Heart left ventricle (tissue), 16 donors: ENCODE results near the gene NEURL1. TPM values are rescaled to one million over a fixed set of nuclear protein-coding genes. Genes with fewer than 3 reads are reported as not detected.

Experiments
- ATAC-seq, 4 donors: fragments of 200-7000 bp; cut with Tn5 transposase; one replicate each; pipeline ENCODE4 v1.9.1; 2020 to 2022; ENCODE audit warnings: moderate library complexity in 4 of 4, mild to moderate bottlenecking in 3 of 4, moderate number of reproducible peaks in 1 of 4
- DNase-seq, 5 donors: peaks; one replicate each; pipeline ENCODE4 v3.0.0-alpha.2; 2020
- H3K27ac ChIP-seq, 12 donors: fragments of 200-600 bp; sonication (generic) in 4 of 12; one replicate each; pipeline versions ENCODE4 v1.5.0 to v1.8.0; 2016 to 2022; ENCODE audit warnings: mild to moderate bottlenecking in 2 of 12
- H3K27me3 ChIP-seq, 9 donors: fragments of 200-600 bp; sonication (generic) in 2 of 9; one replicate each; pipeline versions ENCODE4 v1.5.1 to v1.8.0; 2016 to 2022; ENCODE audit warnings: mild to moderate bottlenecking in 3 of 9
- H3K36me3 ChIP-seq, 9 donors: fragments of 200-600 bp; sonication (generic) in 2 of 9; one replicate each; pipeline versions ENCODE4 v1.5.0 to v1.8.0; 2018 to 2022; ENCODE audit warnings: mild to moderate bottlenecking in 2 of 9
- H3K4me1 ChIP-seq, 12 donors: fragments of 200-600 bp; sonication (generic) in 4 of 12; one replicate each; pipeline versions ENCODE4 v1.5.0 to v1.8.0; 2016 to 2022; ENCODE audit warnings: mild to moderate bottlenecking in 3 of 12
- H3K4me3 ChIP-seq, 12 donors: fragments of 200-600 bp; sonication (generic) in 4 of 12; one replicate each; pipeline versions ENCODE4 v1.5.0 to v1.8.0; 2017 to 2022; ENCODE audit warnings: mild to moderate bottlenecking in 9 of 12, moderate library complexity in 4 of 12
- H3K9me3 ChIP-seq, 12 donors: fragments of 200-600 bp; sonication (generic) in 4 of 12; one replicate each; pipeline versions ENCODE4 v1.5.0 to v1.8.0; 2016 to 2022; ENCODE audit warnings: mild to moderate bottlenecking in 1 of 12
- POLR2A ChIP-seq, 2 donors: fragments of 450-650 bp; IDR thresholded peaks; one replicate each; pipeline ENCODE4 v1.6.1; 2017; ENCODE audit warnings: antibody characterized with exemption in 2 of 2, mild to moderate bottlenecking in 2 of 2, moderate library complexity in 2 of 2
- WGBS, 4 donors: extraction: QIAGEN DNeasy Blood & Tissue Kit in 2 of 4; methylation state at CpG; one replicate each; pipeline versions ENCODE4 v1.1.5 to v1.1.7; 2013 to 2018; 5-methylcytosine and 5-hydroxymethylcytosine counted together
- intact Hi-C, 10 donors: fragments of 100-400 bp; cut with DNase I; formaldehyde crosslinking; loops; one replicate each; pipeline versions ENCODE4 v1.11.1 to v1.14.2; 2022
- polyA plus RNA-seq, 2 donors: library from polyadenylated mRNA; stranded (reverse); fragments of 200-250 nt; gene quantifications; one replicate each; pipeline ENCODE4 v1.2.3, GENCODE V29; 2013
- total RNA-seq, 9 donors: library from RNA; depleted of rRNA in 2 of 9; stranded (reverse); fragments of >200 nt in 2 of 9; fragmentation: NEBNext Ultra II Directional in 3 of 9; extraction: Animal tissue kit (Norgen Biotek cat#: 25700) in 3 of 9; gene quantifications; one replicate each; pipeline versions ENCODE4 v1.1.0 to v1.2.4, GENCODE V29; 2016 to 2023
- TF ChIP-seq, protein P1 (sequence below), 12 donors: fragments of 200-600 bp; sonication (generic) in 4 of 12; IDR thresholded peaks; one replicate each; pipeline versions ENCODE4 v1.5.0 to v1.8.0; 2018 to 2022; ENCODE audit warnings: antibody characterized with exemption in 12 of 12, mild to moderate bottlenecking in 5 of 12
- donor health status: ischemic (EF 13 %, LVEDD 7.1; RV severe dilation, severe dysfunction).
- donor health status: healthy with polysubstance abuse.
- donor health status: DM: no; HTN: yes; CAD: no.
- donor health status: DM: no; HTN: no; CAD: no.
- donor health status: ischemic (EF 25% LVEDD 6.9; RV normal size, moderate dysfunction).
- donor health status: ischemic (EF 25% LVEDD 5.7; RV mildly dilated, moderate dysfunction).
- donor health status: healthy.
- donor health status: DM: yes; HTN: yes; CAD: no.
- donor health status: ischemic (EF 35%, LVEDD 5.7; RV mildly dilated, moderate dysfunction).
- donor health status: nonischemic (EF 11% LVEDD 7.7; RV severe dilation, severe dysfunction).
- donor health status: DM: yes; HTN: yes; CAD: no.
- donor health status: PGD.
- donor health status: ischemic (EF 29% LVEDD 5.4; RV normal size, mild dysfunction).
- donor health status: nonischemic (EF 23%, LVEDD 6.1; RV moderate dilation, normal function).

Gene NEURL1
- total and polyA plus RNA-seq, 11 donors = 0.07 to 0.64 (median 0.14) TPM; not detected in 2

DNA sequence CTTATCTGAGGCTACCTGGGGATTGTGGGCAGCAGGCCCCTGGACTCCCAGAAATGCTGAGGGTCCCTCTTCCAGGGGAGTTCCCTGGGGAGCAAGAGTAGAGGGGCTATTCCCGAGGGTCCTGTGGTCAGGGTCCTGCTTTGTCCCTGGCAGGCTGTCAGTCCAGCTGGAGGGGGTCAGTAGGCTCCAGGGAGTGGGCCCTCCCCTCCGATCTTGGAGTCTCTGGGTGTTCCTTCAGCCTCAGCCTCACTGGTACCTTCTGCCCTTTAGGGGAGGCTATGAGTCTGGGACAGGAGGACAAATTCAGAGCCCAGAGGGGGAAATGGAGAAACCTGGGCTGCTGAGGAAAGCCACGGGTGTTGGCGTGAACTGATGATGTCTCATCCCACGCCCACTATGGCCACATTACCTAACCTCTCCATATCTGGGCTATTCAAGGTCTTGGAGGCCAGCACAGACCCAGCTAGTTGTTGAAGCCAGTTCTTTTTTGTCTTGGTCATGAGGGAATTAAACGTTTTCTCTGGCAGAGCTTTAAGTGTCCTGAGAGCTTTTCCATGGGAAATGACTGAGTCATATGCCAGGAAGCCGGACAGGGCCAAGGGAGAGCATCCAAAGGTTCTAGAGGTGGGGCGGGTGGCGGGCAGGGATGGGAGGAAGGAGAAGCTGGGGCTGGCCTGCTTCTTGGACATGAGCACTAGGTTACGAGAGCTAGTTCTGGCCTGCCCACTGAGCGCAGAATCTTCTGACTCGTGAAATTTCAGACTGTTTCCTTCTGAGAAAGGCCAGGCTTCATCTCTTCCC lies 47.5 kb upstream of the NEURL1 start:
- peak; percentile 73 to 90 (median 83) for DNase-seq
- no peaks in the 10 kb centered on the region for H3K27me3 ChIP-seq
- ATAC-seq = peak; percentile 60 to 79 (median 71)
- 40 to 55% (median 44%) methylated on average over 12 of the region's 12 CpGs for WGBS, 4 donors
- H3K4me1 ChIP-seq = peaks cover 10 to 95% (median 84%) of the 10 kb centered on the region in 12 donors
- H3K4me3 ChIP-seq = no peak overlapping the region
- no peaks in the 10 kb centered on the region for H3K9me3 ChIP-seq
- H3K27ac ChIP-seq = peak overlapping the region; percentile 51 to 94 (median 82)
- TF ChIP-seq, protein P1, sequence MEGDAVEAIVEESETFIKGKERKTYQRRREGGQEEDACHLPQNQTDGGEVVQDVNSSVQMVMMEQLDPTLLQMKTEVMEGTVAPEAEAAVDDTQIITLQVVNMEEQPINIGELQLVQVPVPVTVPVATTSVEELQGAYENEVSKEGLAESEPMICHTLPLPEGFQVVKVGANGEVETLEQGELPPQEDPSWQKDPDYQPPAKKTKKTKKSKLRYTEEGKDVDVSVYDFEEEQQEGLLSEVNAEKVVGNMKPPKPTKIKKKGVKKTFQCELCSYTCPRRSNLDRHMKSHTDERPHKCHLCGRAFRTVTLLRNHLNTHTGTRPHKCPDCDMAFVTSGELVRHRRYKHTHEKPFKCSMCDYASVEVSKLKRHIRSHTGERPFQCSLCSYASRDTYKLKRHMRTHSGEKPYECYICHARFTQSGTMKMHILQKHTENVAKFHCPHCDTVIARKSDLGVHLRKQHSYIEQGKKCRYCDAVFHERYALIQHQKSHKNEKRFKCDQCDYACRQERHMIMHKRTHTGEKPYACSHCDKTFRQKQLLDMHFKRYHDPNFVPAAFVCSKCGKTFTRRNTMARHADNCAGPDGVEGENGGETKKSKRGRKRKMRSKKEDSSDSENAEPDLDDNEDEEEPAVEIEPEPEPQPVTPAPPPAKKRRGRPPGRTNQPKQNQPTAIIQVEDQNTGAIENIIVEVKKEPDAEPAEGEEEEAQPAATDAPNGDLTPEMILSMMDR (IDR thresholded peaks at IDR 0.05) = no peak
- peak in 1 of 2 donors; percentile 12 for TF ChIP-seq POLR2A (IDR thresholded peaks at IDR 0.05)
- intact Hi-C loops = no loop called here
- peaks cover 0 to 93% (median 88%) of the 10 kb centered on the region in 9 donors for H3K36me3 ChIP-seq

DNA sequence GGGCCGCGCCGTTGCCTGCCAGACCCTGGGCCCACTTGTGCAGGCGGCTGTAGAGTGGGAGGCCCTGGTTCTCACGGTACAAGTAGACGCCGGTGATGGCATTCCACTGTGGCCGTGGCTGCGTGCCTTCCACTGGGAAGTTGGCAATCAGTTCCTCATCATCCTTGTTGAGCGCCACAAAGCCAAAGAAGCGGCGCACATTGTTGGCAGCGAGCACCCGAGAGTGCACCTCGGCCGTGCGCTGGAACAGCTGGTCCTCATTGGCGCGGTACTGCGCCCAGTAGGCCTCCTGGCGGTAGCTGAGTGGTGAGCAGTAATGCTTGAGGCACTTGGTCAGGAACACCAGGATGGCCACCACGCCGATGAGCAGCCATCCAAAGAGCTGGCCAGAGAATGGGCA lies 46.3 kb upstream of the NEURL1 start:
- Histone ChIP-seq H3K4me3 (no peak overlapping the region), H3K9me3 (no peaks in the 10 kb centered on the region), H3K27me3 (no peaks in the 10 kb centered on the region), H3K27ac (peak overlapping the region in 11 of 12 donors; percentile 55 to 94 (median 79)), H3K4me1 (peaks cover 10 to 87% (median 77%) of the 10 kb centered on the region in 12 donors), H3K36me3 (peaks cover 0 to 81% (median 76%) of the 10 kb centered on the region in 9 donors)
- WGBS, 4 donors = 95 to 98% (median 98%) methylated on average over 18 to 23 of the region's 23 CpGs
- intact Hi-C loops = no loop called here
- ATAC-seq (no peak), DNase-seq (no peak)
- TF ChIP-seq POLR2A (IDR thresholded peaks at IDR 0.05) = no peak
- TF ChIP-seq, protein P1 (IDR thresholded peaks at IDR 0.05) = no peak

DNA sequence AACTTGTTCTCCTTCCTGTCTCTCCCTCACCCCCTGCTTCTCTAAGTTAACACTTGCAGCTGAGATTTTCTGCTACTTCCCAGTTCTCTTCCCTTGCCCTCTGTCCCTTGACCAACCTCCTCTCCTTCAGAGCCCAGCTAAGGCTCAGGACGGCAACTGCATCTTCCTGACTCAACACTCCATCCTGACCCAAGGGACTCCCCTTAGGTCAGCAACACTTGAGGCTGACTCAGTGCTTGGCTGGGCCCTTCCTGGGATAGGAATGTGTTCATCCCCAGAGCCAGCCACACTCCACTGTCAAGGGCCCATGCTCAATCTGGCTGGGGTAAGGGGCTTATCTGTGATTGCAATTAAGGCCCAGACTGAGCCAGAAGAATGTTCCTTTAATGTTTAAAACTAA lies 44.8 kb upstream of the NEURL1 start:
- Histone ChIP-seq H3K27ac (peak overlapping the region in 10 of 12 donors; percentile 67 to 98 (median 93)), H3K27me3 (no peaks in the 10 kb centered on the region), H3K9me3 (no peaks in the 10 kb centered on the region), H3K4me1 (peaks cover 10 to 84% (median 70%) of the 10 kb centered on the region in 12 donors), H3K4me3 (peak overlapping the region in 7 of 12 donors; percentile 27 to 97 (median 85)), H3K36me3 (peaks cover 0 to 67% (median 61%) of the 10 kb centered on the region in 9 donors)
- ATAC-seq (peak in 3 of 4 donors; percentile 29 to 65 (median 56)), DNase-seq (peak in 4 of 5 donors; percentile 59 to 85 (median 68))
- 51 to 70% (median 65%) methylated on average over 1 of the region's 1 CpG for WGBS, 4 donors
- intact Hi-C loops = no loop called here
- no peak for TF ChIP-seq POLR2A (IDR thresholded peaks at IDR 0.05)
- TF ChIP-seq, protein P1 (IDR thresholded peaks at IDR 0.05) = no peak
